ENCODE results near the gene KCNQ1.

The KCNQ1 gene

DNA sequence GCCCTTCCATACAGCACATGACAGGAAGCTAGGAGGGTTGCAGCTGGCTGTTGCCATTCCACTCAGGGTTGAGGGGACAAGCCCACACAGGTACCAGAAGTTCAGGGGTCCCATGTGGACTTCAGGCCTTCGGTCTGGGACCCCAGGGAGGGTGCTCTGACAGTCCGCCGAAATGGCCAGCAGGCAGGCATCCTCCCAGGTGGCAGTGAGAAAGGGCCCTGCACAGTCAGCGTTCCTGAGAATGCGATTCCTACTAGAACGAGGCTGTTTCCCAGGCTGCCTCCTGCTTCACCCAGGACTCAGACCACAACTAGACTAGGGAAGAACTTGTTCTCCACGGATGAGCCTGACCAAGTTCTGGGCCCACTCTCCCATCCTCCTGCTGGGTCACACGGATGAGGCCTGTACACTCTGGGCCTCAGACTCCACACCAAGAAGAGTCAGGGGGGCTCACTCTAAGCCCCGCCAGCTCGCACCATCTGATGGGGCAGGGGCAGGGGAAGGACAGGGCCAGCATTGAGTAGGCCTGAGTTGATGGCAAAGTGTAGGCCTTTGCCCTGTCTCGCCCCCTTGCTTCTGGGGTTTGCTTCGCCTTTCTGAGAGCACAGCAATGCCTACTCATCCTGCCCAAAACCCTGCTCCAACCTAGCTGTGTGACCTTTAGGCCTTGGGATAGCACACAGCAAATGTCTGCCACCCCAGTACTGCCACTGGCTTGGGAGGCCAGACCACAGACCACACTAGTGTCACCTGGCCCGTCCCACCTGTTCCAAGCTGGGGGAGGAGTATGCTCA, 241.0 kb downstream of the KCNQ1 start:
- no peak overlapping the region for H3K4me3 ChIP-seq (ENCODE audit: low read depth, low read length)
- no peak for TF ChIP-seq CTCF (IDR thresholded peaks at IDR 0.05; ENCODE audit: borderline replicate concordance, insufficient read depth, low read depth, low read length)

DNA sequence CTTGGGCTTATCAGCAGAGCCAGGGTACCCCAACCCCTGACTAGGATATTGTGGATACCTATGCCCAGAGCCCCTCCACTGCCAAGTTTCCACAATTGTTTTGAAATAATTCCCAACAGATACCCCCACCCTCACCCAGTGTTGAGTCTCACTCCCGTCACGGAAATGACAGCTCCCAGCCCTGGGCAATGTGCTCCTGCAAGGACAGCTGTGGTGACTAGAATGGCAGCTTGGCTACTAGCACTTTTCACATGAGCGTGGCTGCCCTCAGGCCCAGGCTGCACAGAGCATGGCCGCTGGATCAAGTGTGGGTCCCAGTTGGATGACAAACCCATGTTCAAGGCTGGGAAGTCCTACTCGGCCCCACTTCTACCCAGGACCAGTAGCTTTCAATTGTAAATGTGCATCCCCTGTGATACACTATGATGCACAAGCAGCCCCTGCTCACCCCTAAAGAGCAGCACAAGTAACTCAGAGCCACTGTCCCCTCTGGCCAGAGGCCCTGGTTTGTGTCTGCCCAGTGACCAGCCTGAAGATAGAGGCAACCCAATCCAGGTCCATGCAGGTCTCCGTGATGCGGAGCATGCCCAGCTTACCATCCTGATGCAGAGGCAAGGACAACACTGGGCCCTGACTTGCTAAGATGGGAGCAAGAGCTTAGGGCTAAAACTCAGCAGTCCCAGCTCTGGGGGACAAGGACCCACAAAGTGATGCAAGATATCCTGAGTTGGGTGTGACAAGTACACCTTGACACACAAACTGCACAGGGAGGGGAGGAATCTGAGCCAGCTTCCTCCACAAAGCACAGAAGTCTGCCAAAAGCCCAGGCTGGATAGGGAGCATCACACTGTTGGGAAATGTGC, 241.8 kb downstream of the KCNQ1 start:
- TF ChIP-seq CTCF (IDR thresholded peaks at IDR 0.05; ENCODE audit: borderline replicate concordance, insufficient read depth, low read depth, low read length), result no peak
- no peak overlapping the region for H3K4me3 ChIP-seq (ENCODE audit: low read depth, low read length)

GRCh38 chr11:2687223-2687530, 242.4 kb downstream of the KCNQ1 start:
- no peak for TF ChIP-seq CTCF (IDR thresholded peaks at IDR 0.05; ENCODE audit: borderline replicate concordance, insufficient read depth, low read depth, low read length)
- no peak overlapping the region for H3K4me3 ChIP-seq (ENCODE audit: low read depth, low read length)

DNA sequence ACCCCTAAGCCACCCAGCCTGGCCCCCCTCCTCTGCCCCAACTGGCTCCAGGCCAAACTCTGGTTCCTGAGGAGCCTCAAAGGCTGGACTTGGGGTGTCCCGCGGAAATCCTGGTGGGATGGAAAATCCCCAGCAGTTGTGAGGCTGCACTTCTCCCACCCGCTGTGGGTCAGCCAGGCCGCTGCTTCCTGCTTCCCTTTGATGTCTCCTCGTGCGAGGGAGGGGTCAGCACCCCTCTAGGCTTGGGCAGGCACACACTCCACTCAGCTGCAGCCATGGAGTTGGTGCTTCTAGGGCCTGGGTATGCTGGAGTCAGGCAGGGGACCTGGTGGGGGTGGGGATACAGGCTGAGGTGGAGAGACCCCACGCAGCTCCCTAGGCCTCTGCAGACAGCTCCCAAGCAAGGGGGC, 243.0 kb downstream of the KCNQ1 start:
- no peak overlapping the region for H3K4me3 ChIP-seq (ENCODE audit: low read depth, low read length)
- TF ChIP-seq CTCF (IDR thresholded peaks at IDR 0.05; ENCODE audit: borderline replicate concordance, insufficient read depth, low read depth, low read length), result no peak

DNA sequence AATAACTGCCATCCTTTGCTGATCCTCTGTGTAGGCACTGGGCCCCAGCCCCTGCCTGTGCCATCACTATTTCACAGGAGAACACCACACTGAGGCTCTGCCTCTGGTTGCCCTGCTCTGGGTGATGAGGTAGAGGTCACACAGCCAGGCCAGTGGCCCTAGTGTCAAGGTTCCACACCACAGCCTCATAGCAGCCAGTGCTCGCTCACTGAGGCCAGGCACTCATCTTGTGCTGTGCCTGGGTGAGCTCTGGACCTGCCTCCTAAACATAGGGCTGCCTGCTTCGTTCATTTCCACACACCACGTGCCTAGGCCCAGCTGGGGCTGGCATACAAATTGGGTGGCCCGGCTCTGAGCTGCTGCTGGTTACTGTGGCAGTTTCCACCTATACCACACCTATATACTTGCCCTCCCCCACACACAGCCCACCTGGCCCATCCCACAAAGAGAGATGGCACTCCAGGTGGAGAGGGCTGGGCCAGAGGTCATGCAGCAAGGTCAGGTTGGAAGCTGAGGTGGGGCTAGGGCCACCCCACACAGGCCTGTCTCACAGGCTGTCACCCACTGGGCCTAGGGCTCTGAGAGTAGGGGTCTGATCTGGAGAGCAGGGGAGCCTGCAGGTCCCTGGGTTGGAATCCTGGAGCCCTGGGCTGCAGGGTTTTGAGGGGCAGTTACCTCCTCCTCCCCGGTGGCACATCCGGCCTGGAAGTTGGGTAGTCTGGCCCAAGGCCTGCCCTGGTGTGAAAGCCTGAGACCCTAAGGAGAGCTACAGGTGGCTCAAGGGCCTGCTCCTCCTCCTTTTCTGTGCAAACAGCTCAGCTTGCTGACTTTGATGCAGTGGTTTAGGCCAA, 243.8 kb downstream of the KCNQ1 start:
- no peak overlapping the region for H3K4me3 ChIP-seq (ENCODE audit: low read depth, low read length)
- no peak for TF ChIP-seq CTCF (IDR thresholded peaks at IDR 0.05; ENCODE audit: borderline replicate concordance, insufficient read depth, low read depth, low read length)

GRCh38 chr11:2689651-2690575, 245.1 kb downstream of the KCNQ1 start:
- TF ChIP-seq CTCF (IDR thresholded peaks at IDR 0.05; ENCODE audit: borderline replicate concordance, insufficient read depth, low read depth, low read length), result no peak
- H3K4me3 ChIP-seq (ENCODE audit: low read depth, low read length), result no peak overlapping the region

Data from GM12875 (cell line).